SK-N-MC (cell line): ENCODE data around the gene CCDC124.

Experiments
- EZH2 ChIP-seq: fragments of 200-600 bp; sonication (generic); IDR thresholded peaks from one replicate; pipeline ENCODE4 v1.6.1; 2017; ENCODE audit warnings: antibody characterized with exemption
- FOXP2 ChIP-seq: optimal IDR thresholded peaks from 2 replicates; pipeline ENCODE3; 2011; ENCODE audit warnings: mild to moderate bottlenecking, moderate library complexity; ENCODE audit not compliant: insufficient read depth; ENCODE audit errors: extremely low read length, control extremely low read depth
- POLR2AphosphoS5 ChIP-seq: IDR thresholded peaks from 2 replicates; pipeline ENCODE4 v1.6.1; 2012; ENCODE audit warnings: mild to moderate bottlenecking, low read depth, low read length, borderline replicate concordance

GRCh38 chr19:17926044-17926443 lies 6.8 kb upstream of the CCDC124 start:
- TF ChIP-seq POLR2AphosphoS5 (no peak), EZH2 (no peak), FOXP2 (no peak)
